Neural progenitor cell (in vitro differentiated cells): ENCODE measurements around the gene MIGA1.

Experiments
- CTCF ChIP-seq: fragments of 200-600 bp; sonication (generic); IDR thresholded peaks from 2 replicates; pipeline ENCODE4 v1.5.1; 2017; ENCODE audit warnings: antibody characterized with exemption, mild to moderate bottlenecking
- EZH2phosphoT487 ChIP-seq: fragments of 200-600 bp; sonication (generic); IDR thresholded peaks from 2 replicates; pipeline ENCODE4 v1.6.1; 2017; ENCODE audit warnings: antibody characterized with exemption

- TF ChIP-seq CTCF, result no peak
- TF ChIP-seq EZH2phosphoT487, result no peak
Observed at GRCh38 chr1:77905603-77906002, 126.2 kb downstream of the MIGA1 start.
